HL-60 (cell line): ENCODE measurements around the gene MYO7A.

Experiments
- DNase-seq, 2 experiments: peaks; one replicate each; pipeline ENCODE4 v3.0.0-alpha.2; 2010 to 2020; ENCODE audit warnings: low read depth in 1 of 2, low spot score in 1 of 2
- H3K27ac ChIP-seq: fragments of 250-450 bp; sonication (Bioruptor Pico); replicated peaks from 2 replicates; pipeline ENCODE4 v1.5.1; 2020; ENCODE audit warnings: mild to moderate bottlenecking, moderate library complexity
- H3K27me3 ChIP-seq: fragments of 250-450 bp; sonication (Bioruptor Pico); 2 replicates; pipeline ENCODE4 v1.5.1; 2021; ENCODE audit warnings: mild to moderate bottlenecking, moderate library complexity; ENCODE audit not compliant: insufficient read depth, poor library complexity, severe bottlenecking
- H3K4me3 ChIP-seq: replicated peaks from 2 replicates; pipeline ENCODE4 v1.5.1; 2011; ENCODE audit warnings: mild to moderate bottlenecking, control low read depth, low read length; ENCODE audit not compliant: insufficient read depth
- GABPA ChIP-seq: IDR thresholded peaks from 2 replicates; pipeline ENCODE4 v1.6.1; 2012; ENCODE audit warnings: low read depth
- POLR2AphosphoS5 ChIP-seq: IDR thresholded peaks from 2 replicates; pipeline ENCODE4 v1.6.1; 2012; ENCODE audit warnings: low read depth
- SPI1 ChIP-seq: IDR thresholded peaks from 2 replicates; pipeline ENCODE4 v1.6.1; 2012; ENCODE audit warnings: low read depth, mild to moderate bottlenecking, borderline replicate concordance
- TF ChIP-seq, protein P1 (sequence below): IDR thresholded peaks from 2 replicates; pipeline ENCODE4 v1.6.1; 2012; ENCODE audit warnings: low read depth; ENCODE audit not compliant: insufficient replicate concordance
- TF ChIP-seq, protein P2 (sequence below): IDR thresholded peaks from one replicate; pipeline ENCODE4 v1.5.1; 2011; ENCODE audit warnings: low read length, control low read depth, inconsistent platforms; ENCODE audit not compliant: insufficient read depth

Gene MYO7A

DNA sequence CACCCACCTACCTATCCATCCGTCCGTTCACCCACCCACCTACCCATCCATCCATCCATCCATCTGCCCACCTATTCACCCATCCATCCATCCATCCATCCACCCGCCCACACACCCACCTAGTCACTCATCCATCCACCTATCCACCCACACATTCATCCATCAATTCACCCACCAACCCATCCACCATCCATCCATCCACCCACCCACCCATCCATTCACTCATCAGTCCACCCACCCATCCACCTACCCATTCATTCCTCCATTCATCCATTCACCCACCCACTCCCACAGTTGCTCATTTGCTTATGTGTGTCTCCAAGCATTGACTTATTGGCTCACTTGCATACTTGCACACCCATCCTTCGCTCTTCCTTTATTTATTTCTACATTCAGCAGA lies 50.1 kb downstream of the MYO7A start:
- TF ChIP-seq, protein P1, sequence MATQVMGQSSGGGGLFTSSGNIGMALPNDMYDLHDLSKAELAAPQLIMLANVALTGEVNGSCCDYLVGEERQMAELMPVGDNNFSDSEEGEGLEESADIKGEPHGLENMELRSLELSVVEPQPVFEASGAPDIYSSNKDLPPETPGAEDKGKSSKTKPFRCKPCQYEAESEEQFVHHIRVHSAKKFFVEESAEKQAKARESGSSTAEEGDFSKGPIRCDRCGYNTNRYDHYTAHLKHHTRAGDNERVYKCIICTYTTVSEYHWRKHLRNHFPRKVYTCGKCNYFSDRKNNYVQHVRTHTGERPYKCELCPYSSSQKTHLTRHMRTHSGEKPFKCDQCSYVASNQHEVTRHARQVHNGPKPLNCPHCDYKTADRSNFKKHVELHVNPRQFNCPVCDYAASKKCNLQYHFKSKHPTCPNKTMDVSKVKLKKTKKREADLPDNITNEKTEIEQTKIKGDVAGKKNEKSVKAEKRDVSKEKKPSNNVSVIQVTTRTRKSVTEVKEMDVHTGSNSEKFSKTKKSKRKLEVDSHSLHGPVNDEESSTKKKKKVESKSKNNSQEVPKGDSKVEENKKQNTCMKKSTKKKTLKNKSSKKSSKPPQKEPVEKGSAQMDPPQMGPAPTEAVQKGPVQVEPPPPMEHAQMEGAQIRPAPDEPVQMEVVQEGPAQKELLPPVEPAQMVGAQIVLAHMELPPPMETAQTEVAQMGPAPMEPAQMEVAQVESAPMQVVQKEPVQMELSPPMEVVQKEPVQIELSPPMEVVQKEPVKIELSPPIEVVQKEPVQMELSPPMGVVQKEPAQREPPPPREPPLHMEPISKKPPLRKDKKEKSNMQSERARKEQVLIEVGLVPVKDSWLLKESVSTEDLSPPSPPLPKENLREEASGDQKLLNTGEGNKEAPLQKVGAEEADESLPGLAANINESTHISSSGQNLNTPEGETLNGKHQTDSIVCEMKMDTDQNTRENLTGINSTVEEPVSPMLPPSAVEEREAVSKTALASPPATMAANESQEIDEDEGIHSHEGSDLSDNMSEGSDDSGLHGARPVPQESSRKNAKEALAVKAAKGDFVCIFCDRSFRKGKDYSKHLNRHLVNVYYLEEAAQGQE, result no peak
- TF ChIP-seq POLR2AphosphoS5 (no peak), SPI1 (no peak), GABPA (no peak)
- TF ChIP-seq, protein P2, sequence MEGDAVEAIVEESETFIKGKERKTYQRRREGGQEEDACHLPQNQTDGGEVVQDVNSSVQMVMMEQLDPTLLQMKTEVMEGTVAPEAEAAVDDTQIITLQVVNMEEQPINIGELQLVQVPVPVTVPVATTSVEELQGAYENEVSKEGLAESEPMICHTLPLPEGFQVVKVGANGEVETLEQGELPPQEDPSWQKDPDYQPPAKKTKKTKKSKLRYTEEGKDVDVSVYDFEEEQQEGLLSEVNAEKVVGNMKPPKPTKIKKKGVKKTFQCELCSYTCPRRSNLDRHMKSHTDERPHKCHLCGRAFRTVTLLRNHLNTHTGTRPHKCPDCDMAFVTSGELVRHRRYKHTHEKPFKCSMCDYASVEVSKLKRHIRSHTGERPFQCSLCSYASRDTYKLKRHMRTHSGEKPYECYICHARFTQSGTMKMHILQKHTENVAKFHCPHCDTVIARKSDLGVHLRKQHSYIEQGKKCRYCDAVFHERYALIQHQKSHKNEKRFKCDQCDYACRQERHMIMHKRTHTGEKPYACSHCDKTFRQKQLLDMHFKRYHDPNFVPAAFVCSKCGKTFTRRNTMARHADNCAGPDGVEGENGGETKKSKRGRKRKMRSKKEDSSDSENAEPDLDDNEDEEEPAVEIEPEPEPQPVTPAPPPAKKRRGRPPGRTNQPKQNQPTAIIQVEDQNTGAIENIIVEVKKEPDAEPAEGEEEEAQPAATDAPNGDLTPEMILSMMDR, result no peak
- H3K27me3 ChIP-seq, result no peaks in the 10 kb centered on the region

DNA sequence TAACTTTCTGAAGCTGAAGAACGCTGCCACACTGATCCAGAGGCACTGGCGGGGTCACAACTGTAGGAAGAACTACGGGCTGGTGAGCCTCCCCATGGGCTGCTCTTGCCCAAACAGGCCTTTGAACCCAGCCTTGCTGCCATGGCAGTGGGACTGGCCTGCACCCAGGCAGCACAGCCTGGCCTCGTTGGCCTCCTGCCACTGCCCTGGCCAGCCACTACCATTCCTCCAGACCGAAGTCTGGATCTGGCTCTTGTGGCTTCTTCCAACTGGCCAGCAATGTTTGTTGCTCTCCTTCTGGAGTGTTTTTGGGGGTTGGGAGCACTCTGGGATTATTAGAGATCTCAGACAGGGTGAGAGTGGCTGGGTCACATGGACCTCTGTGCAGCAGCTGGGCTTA lies 51.0 kb downstream of the MYO7A start:
- Histone ChIP-seq H3K4me3 (no peak overlapping the region), H3K27ac (no peak overlapping the region), H3K27me3 (no peaks in the 10 kb centered on the region)
- TF ChIP-seq, protein P1, result no peak
- no peak for DNase-seq

More for the DNA sequence above, 50.1 kb downstream of the MYO7A start:
- H3K4me3 ChIP-seq, result no peak overlapping the region
- no peak overlapping the region for H3K27ac ChIP-seq
- no peak for DNase-seq

DNA sequence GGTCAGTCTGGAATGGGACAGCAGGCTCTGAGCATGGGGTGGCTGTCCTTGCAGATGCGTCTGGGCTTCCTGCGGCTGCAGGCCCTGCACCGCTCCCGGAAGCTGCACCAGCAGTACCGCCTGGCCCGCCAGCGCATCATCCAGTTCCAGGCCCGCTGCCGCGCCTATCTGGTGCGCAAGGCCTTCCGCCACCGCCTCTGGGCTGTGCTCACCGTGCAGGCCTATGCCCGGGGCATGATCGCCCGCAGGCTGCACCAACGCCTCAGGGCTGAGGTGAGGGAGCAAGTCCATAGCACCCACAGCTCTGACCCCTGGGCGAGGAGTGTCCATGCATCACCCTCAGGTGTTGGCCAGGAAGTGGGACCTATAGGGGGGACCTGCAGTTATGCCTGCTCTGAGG lies 51.6 kb downstream of the MYO7A start:
- Histone ChIP-seq H3K27ac (no peak overlapping the region), H3K4me3 (no peak overlapping the region), H3K27me3 (no peaks in the 10 kb centered on the region)
- TF ChIP-seq, protein P1, result no peak
- no peak for DNase-seq

DNA sequence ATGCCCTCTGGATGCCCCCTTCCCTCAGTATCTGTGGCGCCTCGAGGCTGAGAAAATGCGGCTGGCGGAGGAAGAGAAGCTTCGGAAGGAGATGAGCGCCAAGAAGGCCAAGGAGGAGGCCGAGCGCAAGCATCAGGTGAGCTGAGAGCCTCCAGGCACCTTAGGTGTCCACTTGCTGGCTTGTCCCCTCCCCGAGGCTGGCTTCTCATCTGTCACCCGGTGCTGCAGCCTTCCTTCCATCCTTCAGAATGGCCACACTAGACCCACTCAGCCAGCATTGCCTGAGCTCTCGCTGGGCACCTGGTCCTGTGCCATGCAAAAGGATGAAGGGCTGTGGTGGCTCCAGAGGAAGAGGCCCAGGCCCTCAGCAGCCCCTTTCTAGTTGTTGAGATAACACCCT lies 52.3 kb downstream of the MYO7A start:
- Histone ChIP-seq H3K27ac (no peak overlapping the region), H3K4me3 (no peak overlapping the region), H3K27me3 (no peaks in the 10 kb centered on the region)
- TF ChIP-seq, protein P1, result no peak
- TF ChIP-seq SPI1, result no peak
- TF ChIP-seq GABPA, result no peak
- TF ChIP-seq, protein P2, result no peak
- no peak for TF ChIP-seq POLR2AphosphoS5
- DNase-seq, result no peak
